ENCODE measurements around the gene SLC43A1. TPM values are rescaled to one million over a fixed set of nuclear protein-coding genes. Genes with fewer than 3 reads are reported as not detected.
A peak's percentile ranks its signal among the peaks of the same experiment; 100 is the strongest.

Gene SLC43A1
- total and polyA plus RNA-seq, 2 experiments from 2014 or later: 19.6 to 49.7 TPM

- H3K27me3 Mint-ChIP-seq (ENCODE audit: insufficient read depth, low read depth, poor library complexity): peaks cover 47% of the 10 kb centered on the region
- peaks cover 52% of the 10 kb centered on the region for H3K4me1 ChIP-seq (ENCODE audit: insufficient read depth)
- no peak overlapping the region for H3K27ac Mint-ChIP-seq
- peaks cover 17% of the 10 kb centered on the region for H3F3A ChIP-seq (replicated peaks; ENCODE audit: low read depth)
- H3K4me3 Mint-ChIP-seq: peak overlapping the region; percentile 82
- H3K9me2 ChIP-seq (ENCODE audit: insufficient read depth): no peaks in the 10 kb centered on the region
- H3K27ac ChIP-seq (ENCODE audit: low read depth): no peak overlapping the region
- H3K36me3 Mint-ChIP-seq (ENCODE audit: low read depth): peaks cover 17% of the 10 kb centered on the region
- peak overlapping the region; percentile 89 for H3K4me2 ChIP-seq
- ATAC-seq (no peak), DNase-seq (ENCODE audit: low spot score) (no peak)
- no peaks in the 10 kb centered on the region for H3K79me2 ChIP-seq (replicated peaks; ENCODE audit: insufficient read depth)
- peaks cover 42% of the 10 kb centered on the region for H3K27me3 ChIP-seq (ENCODE audit: insufficient read depth)
- no peaks in the 10 kb centered on the region for H3K9me3 Mint-ChIP-seq
- 0 out of 2 replicates have a peak, but pooled peaks cover 5% of the 10 kb centered on the region for H4K20me1 ChIP-seq (replicated peaks; ENCODE audit: insufficient read depth)
- no peak overlapping the region for H2AFZ ChIP-seq
- H3K36me3 ChIP-seq (ENCODE audit: insufficient read depth): no peaks in the 10 kb centered on the region
- peak overlapping the region; percentile 93 for H3K4me3 ChIP-seq
- TF ChIP-seq CTCF (conservative IDR thresholded peaks at IDR 0.05; ENCODE audit: low read depth in 2 of 2) (no peak), EZH2phosphoT487 (IDR thresholded peaks at IDR 0.05; ENCODE audit: unreplicated experiment) (no peak), ZNF114 (CRISPR knock-in tag; IDR thresholded peaks at IDR 0.05) (no peak), STAT1 (IDR thresholded peaks at IDR 0.05; ENCODE audit: unreplicated experiment) (no peak), ZNF331 (CRISPR knock-in tag; IDR thresholded peaks at IDR 0.05; ENCODE audit: low read depth) (no peak), JUNB (IDR thresholded peaks at IDR 0.05; ENCODE audit: unreplicated experiment) (no peak), EZH2 (IDR thresholded peaks at IDR 0.05; ENCODE audit: low read depth, unreplicated experiment) (no peak), POLR2AphosphoS5 (IDR thresholded peaks at IDR 0.05; ENCODE audit: low read depth) (no peak), CREB1 (CRISPR knock-in tag; IDR thresholded peaks at IDR 0.05; ENCODE audit: low read depth) (no peak), NANOG (IDR thresholded peaks at IDR 0.05; ENCODE audit: borderline replicate concordance) (no peak)
- TF ChIP-seq, protein P1, sequence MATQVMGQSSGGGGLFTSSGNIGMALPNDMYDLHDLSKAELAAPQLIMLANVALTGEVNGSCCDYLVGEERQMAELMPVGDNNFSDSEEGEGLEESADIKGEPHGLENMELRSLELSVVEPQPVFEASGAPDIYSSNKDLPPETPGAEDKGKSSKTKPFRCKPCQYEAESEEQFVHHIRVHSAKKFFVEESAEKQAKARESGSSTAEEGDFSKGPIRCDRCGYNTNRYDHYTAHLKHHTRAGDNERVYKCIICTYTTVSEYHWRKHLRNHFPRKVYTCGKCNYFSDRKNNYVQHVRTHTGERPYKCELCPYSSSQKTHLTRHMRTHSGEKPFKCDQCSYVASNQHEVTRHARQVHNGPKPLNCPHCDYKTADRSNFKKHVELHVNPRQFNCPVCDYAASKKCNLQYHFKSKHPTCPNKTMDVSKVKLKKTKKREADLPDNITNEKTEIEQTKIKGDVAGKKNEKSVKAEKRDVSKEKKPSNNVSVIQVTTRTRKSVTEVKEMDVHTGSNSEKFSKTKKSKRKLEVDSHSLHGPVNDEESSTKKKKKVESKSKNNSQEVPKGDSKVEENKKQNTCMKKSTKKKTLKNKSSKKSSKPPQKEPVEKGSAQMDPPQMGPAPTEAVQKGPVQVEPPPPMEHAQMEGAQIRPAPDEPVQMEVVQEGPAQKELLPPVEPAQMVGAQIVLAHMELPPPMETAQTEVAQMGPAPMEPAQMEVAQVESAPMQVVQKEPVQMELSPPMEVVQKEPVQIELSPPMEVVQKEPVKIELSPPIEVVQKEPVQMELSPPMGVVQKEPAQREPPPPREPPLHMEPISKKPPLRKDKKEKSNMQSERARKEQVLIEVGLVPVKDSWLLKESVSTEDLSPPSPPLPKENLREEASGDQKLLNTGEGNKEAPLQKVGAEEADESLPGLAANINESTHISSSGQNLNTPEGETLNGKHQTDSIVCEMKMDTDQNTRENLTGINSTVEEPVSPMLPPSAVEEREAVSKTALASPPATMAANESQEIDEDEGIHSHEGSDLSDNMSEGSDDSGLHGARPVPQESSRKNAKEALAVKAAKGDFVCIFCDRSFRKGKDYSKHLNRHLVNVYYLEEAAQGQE (IDR thresholded peaks at IDR 0.05; ENCODE audit: unreplicated experiment): no peak
- TF ChIP-seq, protein P2, sequence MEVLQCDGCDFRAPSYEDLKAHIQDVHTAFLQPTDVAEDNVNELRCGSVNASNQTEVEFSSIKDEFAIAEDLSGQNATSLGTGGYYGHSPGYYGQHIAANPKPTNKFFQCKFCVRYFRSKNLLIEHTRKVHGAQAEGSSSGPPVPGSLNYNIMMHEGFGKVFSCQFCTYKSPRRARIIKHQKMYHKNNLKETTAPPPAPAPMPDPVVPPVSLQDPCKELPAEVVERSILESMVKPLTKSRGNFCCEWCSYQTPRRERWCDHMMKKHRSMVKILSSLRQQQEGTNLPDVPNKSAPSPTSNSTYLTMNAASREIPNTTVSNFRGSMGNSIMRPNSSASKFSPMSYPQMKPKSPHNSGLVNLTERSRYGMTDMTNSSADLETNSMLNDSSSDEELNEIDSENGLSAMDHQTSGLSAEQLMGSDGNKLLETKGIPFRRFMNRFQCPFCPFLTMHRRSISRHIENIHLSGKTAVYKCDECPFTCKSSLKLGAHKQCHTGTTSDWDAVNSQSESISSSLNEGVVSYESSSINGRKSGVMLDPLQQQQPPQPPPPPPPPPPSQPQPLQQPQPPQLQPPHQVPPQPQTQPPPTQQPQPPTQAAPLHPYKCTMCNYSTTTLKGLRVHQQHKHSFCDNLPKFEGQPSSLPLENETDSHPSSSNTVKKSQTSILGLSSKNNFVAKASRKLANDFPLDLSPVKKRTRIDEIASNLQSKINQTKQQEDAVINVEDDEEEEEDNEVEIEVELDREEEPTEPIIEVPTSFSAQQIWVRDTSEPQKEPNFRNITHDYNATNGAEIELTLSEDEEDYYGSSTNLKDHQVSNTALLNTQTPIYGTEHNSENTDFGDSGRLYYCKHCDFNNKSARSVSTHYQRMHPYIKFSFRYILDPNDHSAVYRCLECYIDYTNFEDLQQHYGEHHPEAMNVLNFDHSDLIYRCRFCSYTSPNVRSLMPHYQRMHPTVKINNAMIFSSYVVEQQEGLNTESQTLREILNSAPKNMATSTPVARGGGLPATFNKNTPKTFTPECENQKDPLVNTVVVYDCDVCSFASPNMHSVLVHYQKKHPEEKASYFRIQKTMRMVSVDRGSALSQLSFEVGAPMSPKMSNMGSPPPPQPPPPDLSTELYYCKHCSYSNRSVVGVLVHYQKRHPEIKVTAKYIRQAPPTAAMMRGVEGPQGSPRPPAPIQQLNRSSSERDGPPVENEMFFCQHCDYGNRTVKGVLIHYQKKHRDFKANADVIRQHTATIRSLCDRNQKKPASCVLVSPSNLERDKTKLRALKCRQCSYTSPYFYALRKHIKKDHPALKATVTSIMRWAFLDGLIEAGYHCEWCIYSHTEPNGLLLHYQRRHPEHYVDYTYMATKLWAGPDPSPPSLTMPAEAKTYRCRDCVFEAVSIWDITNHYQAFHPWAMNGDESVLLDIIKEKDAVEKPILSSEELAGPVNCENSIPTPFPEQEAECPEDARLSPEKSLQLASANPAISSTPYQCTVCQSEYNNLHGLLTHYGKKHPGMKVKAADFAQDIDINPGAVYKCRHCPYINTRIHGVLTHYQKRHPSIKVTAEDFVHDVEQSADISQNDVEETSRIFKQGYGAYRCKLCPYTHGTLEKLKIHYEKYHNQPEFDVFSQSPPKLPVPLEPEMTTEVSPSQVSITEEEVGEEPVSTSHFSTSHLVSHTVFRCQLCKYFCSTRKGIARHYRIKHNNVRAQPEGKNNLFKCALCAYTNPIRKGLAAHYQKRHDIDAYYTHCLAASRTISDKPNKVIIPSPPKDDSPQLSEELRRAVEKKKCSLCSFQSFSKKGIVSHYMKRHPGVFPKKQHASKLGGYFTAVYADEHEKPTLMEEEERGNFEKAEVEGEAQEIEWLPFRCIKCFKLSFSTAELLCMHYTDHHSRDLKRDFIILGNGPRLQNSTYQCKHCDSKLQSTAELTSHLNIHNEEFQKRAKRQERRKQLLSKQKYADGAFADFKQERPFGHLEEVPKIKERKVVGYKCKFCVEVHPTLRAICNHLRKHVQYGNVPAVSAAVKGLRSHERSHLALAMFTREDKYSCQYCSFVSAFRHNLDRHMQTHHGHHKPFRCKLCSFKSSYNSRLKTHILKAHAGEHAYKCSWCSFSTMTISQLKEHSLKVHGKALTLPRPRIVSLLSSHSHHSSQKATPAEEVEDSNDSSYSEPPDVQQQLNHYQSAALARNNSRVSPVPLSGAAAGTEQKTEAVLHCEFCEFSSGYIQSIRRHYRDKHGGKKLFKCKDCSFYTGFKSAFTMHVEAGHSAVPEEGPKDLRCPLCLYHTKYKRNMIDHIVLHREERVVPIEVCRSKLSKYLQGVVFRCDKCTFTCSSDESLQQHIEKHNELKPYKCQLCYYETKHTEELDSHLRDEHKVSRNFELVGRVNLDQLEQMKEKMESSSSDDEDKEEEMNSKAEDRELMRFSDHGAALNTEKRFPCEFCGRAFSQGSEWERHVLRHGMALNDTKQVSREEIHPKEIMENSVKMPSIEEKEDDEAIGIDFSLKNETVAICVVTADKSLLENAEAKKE (CRISPR knock-in tag; IDR thresholded peaks at IDR 0.05): no peak
- TF ChIP-seq, protein P3, sequence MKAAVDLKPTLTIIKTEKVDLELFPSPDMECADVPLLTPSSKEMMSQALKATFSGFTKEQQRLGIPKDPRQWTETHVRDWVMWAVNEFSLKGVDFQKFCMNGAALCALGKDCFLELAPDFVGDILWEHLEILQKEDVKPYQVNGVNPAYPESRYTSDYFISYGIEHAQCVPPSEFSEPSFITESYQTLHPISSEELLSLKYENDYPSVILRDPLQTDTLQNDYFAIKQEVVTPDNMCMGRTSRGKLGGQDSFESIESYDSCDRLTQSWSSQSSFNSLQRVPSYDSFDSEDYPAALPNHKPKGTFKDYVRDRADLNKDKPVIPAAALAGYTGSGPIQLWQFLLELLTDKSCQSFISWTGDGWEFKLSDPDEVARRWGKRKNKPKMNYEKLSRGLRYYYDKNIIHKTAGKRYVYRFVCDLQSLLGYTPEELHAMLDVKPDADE (IDR thresholded peaks at IDR 0.05): no peak
- H3K4me1 Mint-ChIP-seq: peaks cover 55% of the 10 kb centered on the region
Measured at GRCh38 chr11:57481315-57481714, 34.2 kb downstream of the SLC43A1 start.
